Activated naive CD8-positive, alpha-beta T cell (primary cell): ENCODE data around the gene INO80D.

Experiments
- H3K27ac Mint-ChIP-seq: one replicate; pipeline ENCODE4 v1.8.0; 2021; ENCODE audit warnings: mixed read lengths
- H3K27me3 Mint-ChIP-seq: one replicate; pipeline ENCODE4 v1.8.0; 2021; ENCODE audit warnings: mixed read lengths
- H3K36me3 Mint-ChIP-seq: one replicate; pipeline ENCODE4 v1.8.0; 2021; ENCODE audit warnings: mixed read lengths
- H3K4me1 Mint-ChIP-seq: one replicate; pipeline ENCODE4 v1.8.0; 2021; ENCODE audit warnings: low read depth, mixed read lengths
- H3K4me3 Mint-ChIP-seq: one replicate; pipeline ENCODE4 v1.8.0; 2021; ENCODE audit warnings: mild to moderate bottlenecking, mixed read lengths
- H3K9me3 Mint-ChIP-seq: one replicate; pipeline ENCODE4 v1.8.0; 2021; ENCODE audit warnings: low read depth, mixed read lengths

The INO80D gene

DNA sequence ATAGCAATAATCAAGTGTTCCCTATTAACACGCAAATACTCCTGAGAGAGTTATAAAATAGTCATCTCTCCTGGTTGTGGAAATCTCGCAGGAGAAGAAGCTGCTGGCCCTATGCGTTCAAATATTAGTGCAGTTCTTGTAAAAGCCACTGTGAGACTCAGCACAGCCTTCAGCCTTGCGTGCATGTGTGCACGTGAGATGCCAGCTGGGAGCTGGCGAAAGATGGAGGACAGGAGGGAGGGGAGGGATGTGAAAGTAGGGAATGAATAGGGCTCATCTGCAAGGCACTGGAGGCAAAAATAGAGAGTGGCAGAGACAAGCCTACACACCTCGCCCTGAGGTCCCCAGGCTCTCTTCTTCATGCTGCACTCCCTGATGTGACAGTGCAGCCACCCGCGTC is 126.5 kb downstream of the INO80D start:
- Mint-ChIP-seq H3K9me3 (no peaks in the 10 kb centered on the region), H3K27ac (no peak overlapping the region), H3K27me3 (no peaks in the 10 kb centered on the region), H3K4me3 (no peak overlapping the region), H3K4me1 (no peaks in the 10 kb centered on the region), H3K36me3 (no peaks in the 10 kb centered on the region)

DNA sequence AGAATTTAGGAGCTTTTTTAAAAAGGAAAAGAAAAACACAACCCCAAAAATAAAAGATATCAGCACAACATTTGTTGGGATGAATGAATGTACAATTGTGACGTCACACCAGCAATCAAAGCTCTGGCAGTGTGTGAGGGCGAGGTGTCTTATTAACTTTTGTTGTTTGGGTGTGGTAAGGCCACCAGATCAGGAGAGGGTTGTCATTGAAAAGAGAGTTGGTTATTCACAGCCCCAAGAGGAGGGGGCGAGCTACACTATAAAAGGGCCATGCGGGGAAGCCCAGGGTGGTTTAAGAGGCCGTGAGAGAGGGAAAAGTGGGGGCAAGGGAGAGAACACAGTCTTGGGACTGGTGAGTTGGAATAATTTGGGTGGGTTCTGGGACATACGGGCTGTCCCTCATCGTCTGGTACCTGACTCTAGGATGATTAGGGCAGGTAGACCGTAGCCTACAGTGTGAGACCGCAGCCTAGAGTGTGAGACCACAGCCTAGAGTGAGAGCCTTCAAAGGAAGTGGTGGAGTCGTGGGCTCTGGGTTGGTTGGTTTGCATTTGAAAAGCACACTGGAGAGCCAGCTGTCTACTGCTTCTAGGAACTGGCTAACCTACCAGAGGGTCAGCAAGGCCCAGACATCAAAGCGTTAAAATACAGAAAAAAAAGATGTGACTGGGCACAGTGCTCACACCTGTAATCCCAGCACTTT is 128.4 kb downstream of the INO80D start:
- Mint-ChIP-seq H3K36me3 (no peaks in the 10 kb centered on the region), H3K27me3 (no peaks in the 10 kb centered on the region), H3K9me3 (no peaks in the 10 kb centered on the region), H3K4me1 (no peaks in the 10 kb centered on the region), H3K4me3 (no peak overlapping the region), H3K27ac (no peak overlapping the region)

DNA sequence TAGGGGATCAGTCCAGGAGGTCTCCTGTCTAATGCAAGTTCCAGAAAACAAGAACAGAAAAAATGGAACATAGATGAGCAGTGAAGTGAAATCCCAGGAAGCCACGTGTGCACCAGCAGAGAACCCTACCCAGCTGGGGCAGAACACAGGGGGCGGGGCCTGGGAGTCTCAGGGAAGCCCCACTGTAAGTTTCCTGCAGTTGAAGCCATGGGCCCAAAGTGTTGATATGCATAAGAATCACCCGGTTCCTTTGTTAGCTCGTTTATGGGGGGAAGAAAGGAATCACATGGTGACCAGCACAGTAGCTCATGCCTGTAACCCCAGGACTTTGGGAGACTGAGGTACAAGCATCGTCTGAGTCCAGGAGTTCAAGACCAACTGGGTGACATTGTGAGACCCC is 131.3 kb downstream of the INO80D start:
- no peak overlapping the region for H3K4me3 Mint-ChIP-seq
- peaks cover 4% of the 10 kb centered on the region for H3K9me3 Mint-ChIP-seq
- H3K4me1 Mint-ChIP-seq, result no peaks in the 10 kb centered on the region
- H3K27me3 Mint-ChIP-seq, result no peaks in the 10 kb centered on the region
- H3K36me3 Mint-ChIP-seq, result no peaks in the 10 kb centered on the region
- H3K27ac Mint-ChIP-seq, result no peak overlapping the region

DNA sequence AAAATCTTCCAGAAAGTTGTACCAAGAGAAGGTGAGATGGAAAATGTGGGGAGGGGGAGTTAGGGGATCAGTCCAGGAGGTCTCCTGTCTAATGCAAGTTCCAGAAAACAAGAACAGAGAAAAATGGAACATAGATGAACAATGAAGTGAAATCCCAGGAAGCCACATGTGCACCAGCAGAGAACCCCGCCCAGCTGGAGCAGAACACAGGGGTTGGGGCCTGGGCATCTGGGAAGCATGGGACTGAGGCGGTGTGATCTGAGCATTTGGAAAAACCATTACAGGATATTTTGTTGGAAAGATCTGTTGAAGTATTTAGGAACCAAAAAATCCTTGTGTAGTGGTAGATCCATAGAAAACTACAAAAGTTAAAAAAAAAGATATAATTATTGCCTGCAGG is 133.7 kb downstream of the INO80D start:
- peaks cover 4% of the 10 kb centered on the region for H3K4me1 Mint-ChIP-seq
- H3K4me3 Mint-ChIP-seq, result no peak overlapping the region
- no peaks in the 10 kb centered on the region for H3K27me3 Mint-ChIP-seq
- no peak overlapping the region for H3K27ac Mint-ChIP-seq
- no peaks in the 10 kb centered on the region for H3K36me3 Mint-ChIP-seq
- peaks cover 4% of the 10 kb centered on the region for H3K9me3 Mint-ChIP-seq

DNA sequence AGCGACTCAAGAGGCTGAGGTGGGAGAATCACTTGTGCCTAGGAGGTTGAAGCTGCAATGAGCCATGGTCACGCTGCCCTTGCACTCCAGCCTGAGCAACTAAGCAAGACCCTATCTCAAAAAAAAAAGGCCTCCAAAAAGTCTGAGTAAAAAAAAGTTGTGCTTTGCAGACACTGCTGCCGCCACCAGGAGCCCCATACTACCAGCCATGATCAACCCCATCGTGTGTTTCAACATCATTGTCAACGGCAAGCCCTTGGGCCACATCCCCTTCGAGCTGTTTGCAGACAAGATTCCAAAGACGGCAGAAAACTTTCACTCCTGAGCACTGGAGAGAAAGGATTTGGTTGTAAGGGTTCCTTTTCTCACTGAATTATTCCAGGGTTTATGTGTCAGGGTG is 137.1 kb downstream of the INO80D start:
- no peaks in the 10 kb centered on the region for H3K36me3 Mint-ChIP-seq
- H3K27ac Mint-ChIP-seq, result no peak overlapping the region
- peaks cover 2% of the 10 kb centered on the region for H3K27me3 Mint-ChIP-seq
- H3K4me3 Mint-ChIP-seq, result no peak overlapping the region
- H3K9me3 Mint-ChIP-seq, result peaks cover 4% of the 10 kb centered on the region
- H3K4me1 Mint-ChIP-seq, result peaks cover 4% of the 10 kb centered on the region

DNA sequence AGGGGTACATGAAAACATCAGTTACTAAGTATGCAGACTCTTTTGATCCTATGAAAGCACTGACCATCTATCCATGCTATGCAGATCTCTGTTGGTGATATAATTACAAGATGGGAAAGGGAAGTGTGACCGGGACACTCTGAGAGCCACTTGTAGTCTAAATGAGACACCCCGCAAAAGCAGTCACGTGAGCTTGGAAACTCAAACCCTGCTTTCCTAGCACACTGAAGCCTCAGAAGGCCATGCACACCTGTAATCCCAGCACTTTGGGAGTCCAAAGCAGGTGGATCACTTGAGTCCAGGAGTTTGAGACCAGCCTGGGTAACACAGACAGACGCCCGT is 137.5 kb downstream of the INO80D start:
- no peaks in the 10 kb centered on the region for H3K36me3 Mint-ChIP-seq
- peaks cover 4% of the 10 kb centered on the region for H3K9me3 Mint-ChIP-seq
- H3K4me1 Mint-ChIP-seq, result peaks cover 4% of the 10 kb centered on the region
- H3K4me3 Mint-ChIP-seq, result no peak overlapping the region
- H3K27me3 Mint-ChIP-seq, result peaks cover 2% of the 10 kb centered on the region
- H3K27ac Mint-ChIP-seq, result no peak overlapping the region

DNA sequence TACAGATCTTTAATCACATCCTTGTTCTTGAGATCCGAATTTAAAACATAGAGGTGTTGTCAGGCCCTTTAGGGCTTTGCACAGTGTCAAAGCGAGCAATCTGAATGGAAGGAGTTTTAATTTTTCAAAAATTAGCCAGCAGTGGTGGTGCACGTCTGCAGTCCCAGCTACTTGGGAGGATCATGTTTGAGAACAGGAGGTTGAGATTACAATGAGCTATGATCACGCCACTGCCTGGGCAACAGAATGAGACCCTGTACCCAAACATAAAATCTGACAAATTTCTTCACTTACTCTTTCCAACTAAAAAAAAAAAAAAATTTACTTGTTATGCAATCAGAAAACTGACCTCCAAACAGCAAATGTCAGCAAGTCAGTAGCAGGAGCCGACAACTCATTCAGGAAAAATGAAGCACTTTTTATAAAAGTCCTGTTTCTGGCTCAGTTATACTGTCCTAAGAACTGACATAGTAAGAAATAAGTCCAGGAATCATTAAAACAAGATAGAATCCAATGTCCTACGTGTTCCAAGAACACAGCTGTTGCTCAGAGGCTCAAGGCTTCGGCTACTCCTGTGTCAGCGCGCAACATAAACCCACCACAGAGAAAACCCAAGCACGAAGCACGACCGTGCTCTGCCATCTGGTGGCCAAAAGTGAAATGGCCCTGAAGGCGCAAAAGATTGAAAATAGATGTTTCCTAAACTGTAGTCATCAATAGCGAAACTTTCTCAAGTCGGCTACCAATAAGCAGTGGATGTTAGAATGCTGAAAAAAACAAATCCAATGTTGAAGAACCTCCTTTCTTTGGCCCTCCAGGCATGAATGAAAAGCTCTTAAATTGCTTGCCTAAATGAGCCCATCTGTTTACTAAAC is 138.1 kb downstream of the INO80D start:
- peaks cover 2% of the 10 kb centered on the region for H3K27me3 Mint-ChIP-seq
- H3K27ac Mint-ChIP-seq, result no peak overlapping the region
- peaks cover 4% of the 10 kb centered on the region for H3K4me1 Mint-ChIP-seq
- H3K36me3 Mint-ChIP-seq, result no peaks in the 10 kb centered on the region
- H3K4me3 Mint-ChIP-seq, result no peak overlapping the region
- peaks cover 4% of the 10 kb centered on the region for H3K9me3 Mint-ChIP-seq

DNA sequence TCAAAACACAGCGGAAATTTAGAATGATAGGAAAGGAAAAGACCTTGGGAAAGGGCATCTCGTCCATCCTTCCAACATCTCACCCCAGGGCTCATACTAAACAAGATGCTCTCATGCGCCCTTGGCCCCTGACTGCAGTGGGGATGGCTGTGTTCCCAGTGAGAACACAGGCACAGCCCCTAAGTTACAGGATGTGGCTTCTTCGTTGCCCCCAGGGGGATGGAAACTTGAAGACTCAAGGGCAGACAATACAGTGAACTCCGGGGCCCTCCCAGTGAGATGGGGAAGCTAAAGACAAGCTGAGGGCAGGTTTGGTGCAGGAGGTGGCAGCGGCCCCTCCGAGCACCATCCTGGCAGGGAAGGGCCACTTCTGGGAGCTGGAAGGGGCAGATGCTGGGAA is 139.7 kb downstream of the INO80D start:
- H3K36me3 Mint-ChIP-seq, result no peaks in the 10 kb centered on the region
- H3K9me3 Mint-ChIP-seq, result no peaks in the 10 kb centered on the region
- peaks cover 2% of the 10 kb centered on the region for H3K27me3 Mint-ChIP-seq
- no peak overlapping the region for H3K27ac Mint-ChIP-seq
- no peak overlapping the region for H3K4me3 Mint-ChIP-seq
- peaks cover 4% of the 10 kb centered on the region for H3K4me1 Mint-ChIP-seq
